Suprapubic skin (tissue), 4 donors: Measurements from ENCODE around the gene GJD2. TPM values are rescaled to one million over a fixed set of nuclear protein-coding genes. Genes with fewer than 3 reads are reported as not detected.

Experiments
- DNase-seq, 2 donors: peaks; one replicate each; pipeline ENCODE4 v3.0.0-alpha.2; 2019; ENCODE audit warnings: low spot score in 2 of 2
- H3K27ac ChIP-seq: fragments of 200-600 bp; sonication (generic); one replicate; pipeline ENCODE4 v1.5.1; 2019
- H3K27me3 ChIP-seq: fragments of 200-600 bp; sonication (generic); one replicate; pipeline ENCODE4 v1.5.1; 2019
- H3K36me3 ChIP-seq: fragments of 200-600 bp; sonication (generic); one replicate; pipeline ENCODE4 v1.5.1; 2019
- H3K4me1 ChIP-seq: fragments of 200-600 bp; sonication (generic); one replicate; pipeline ENCODE4 v1.5.1; 2019
- H3K4me3 ChIP-seq: fragments of 200-600 bp; sonication (generic); one replicate; pipeline ENCODE4 v1.5.1; 2019; ENCODE audit warnings: mild to moderate bottlenecking
- H3K9me3 ChIP-seq: fragments of 200-600 bp; sonication (generic); one replicate; pipeline ENCODE4 v1.5.1; 2019
- EP300 ChIP-seq: sonication (generic); formaldehyde crosslinking; IDR thresholded peaks from one replicate; pipeline ENCODE4 v1.6.1; 2017; ENCODE audit warnings: antibody characterized with exemption
- POLR2A ChIP-seq, 2 donors: fragments of 450-650 bp; IDR thresholded peaks; one replicate each; pipeline ENCODE4 v1.6.1; 2017; ENCODE audit warnings: antibody characterized with exemption in 2 of 2, mild to moderate bottlenecking in 2 of 2, moderate library complexity in 2 of 2
- POLR2AphosphoS5 ChIP-seq, 3 donors: sonication (generic); formaldehyde crosslinking; IDR thresholded peaks; one replicate each; pipeline ENCODE4 v1.6.1; 2017; ENCODE audit warnings: antibody characterized with exemption in 3 of 3
- WGBS: methylation state at CpG from one replicate; pipeline ENCODE4 v1.1.5; 2018; 5-methylcytosine and 5-hydroxymethylcytosine counted together
- total RNA-seq, 4 donors: library from RNA; depleted of rRNA; stranded (reverse); fragments of >200 nt; gene quantifications; one replicate each; pipeline ENCODE4 v1.1.0, GENCODE V29; 2016
- TF ChIP-seq, protein P1 (sequence below), 2 donors: fragments of 200-600 bp in 1 of 2; fragments of 450-650 bp in 1 of 2; sonication (generic) in 1 of 2; IDR thresholded peaks; one replicate each; pipeline ENCODE4 v1.5.1; 2016 to 2019; ENCODE audit warnings: antibody characterized with exemption in 2 of 2, mild to moderate bottlenecking in 1 of 2, moderate library complexity in 1 of 2

The GJD2 gene
- total RNA-seq, 4 donors from 2014 or later, result 0.24 TPM; not detected in 3

- TF ChIP-seq POLR2A (IDR thresholded peaks at IDR 0.05), result no peak
- no peak for TF ChIP-seq POLR2AphosphoS5 (IDR thresholded peaks at IDR 0.05)
- TF ChIP-seq, protein P1, sequence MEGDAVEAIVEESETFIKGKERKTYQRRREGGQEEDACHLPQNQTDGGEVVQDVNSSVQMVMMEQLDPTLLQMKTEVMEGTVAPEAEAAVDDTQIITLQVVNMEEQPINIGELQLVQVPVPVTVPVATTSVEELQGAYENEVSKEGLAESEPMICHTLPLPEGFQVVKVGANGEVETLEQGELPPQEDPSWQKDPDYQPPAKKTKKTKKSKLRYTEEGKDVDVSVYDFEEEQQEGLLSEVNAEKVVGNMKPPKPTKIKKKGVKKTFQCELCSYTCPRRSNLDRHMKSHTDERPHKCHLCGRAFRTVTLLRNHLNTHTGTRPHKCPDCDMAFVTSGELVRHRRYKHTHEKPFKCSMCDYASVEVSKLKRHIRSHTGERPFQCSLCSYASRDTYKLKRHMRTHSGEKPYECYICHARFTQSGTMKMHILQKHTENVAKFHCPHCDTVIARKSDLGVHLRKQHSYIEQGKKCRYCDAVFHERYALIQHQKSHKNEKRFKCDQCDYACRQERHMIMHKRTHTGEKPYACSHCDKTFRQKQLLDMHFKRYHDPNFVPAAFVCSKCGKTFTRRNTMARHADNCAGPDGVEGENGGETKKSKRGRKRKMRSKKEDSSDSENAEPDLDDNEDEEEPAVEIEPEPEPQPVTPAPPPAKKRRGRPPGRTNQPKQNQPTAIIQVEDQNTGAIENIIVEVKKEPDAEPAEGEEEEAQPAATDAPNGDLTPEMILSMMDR (IDR thresholded peaks at IDR 0.05), result no peak
- TF ChIP-seq EP300, result no peak
- H3K4me1 ChIP-seq, result no peaks in the 10 kb centered on the region
- no peak overlapping the region for H3K27ac ChIP-seq
- no peaks in the 10 kb centered on the region for H3K9me3 ChIP-seq
- DNase-seq, result no peak
- H3K36me3 ChIP-seq, result no peaks in the 10 kb centered on the region
- no peaks in the 10 kb centered on the region for H3K27me3 ChIP-seq
- no peak overlapping the region for H3K4me3 ChIP-seq
- 40% methylated on average over 1 of the region's 1 CpG for WGBS
Observed at GRCh38 chr15:34729886-34730285, 24.9 kb downstream of the GJD2 start.

GRCh38 chr15:34729056-34729455 is 25.7 kb downstream of the GJD2 start:
- 63% methylated on average over 2 of the region's 2 CpGs for WGBS

GRCh38 chr15:34726406-34727100 is 28.2 kb downstream of the GJD2 start:
- Histone ChIP-seq H3K27ac (no peak overlapping the region), H3K36me3 (no peaks in the 10 kb centered on the region), H3K4me1 (peaks cover 9% of the 10 kb centered on the region), H3K9me3 (no peaks in the 10 kb centered on the region), H3K27me3 (no peaks in the 10 kb centered on the region), H3K4me3 (no peak overlapping the region)
- TF ChIP-seq, protein P1 (IDR thresholded peaks at IDR 0.05), result no peak
- TF ChIP-seq EP300, result no peak
- TF ChIP-seq POLR2A (IDR thresholded peaks at IDR 0.05), result no peak
- TF ChIP-seq POLR2AphosphoS5 (IDR thresholded peaks at IDR 0.05), result no peak
- WGBS, result 83% methylated on average over 2 of the region's 2 CpGs
- DNase-seq, result no peak

More at GRCh38 chr15:34729056-34729455, 25.7 kb downstream of the GJD2 start:
- Histone ChIP-seq H3K9me3 (no peaks in the 10 kb centered on the region), H3K27ac (no peak overlapping the region), H3K27me3 (no peaks in the 10 kb centered on the region), H3K4me1 (no peaks in the 10 kb centered on the region), H3K4me3 (no peak overlapping the region), H3K36me3 (no peaks in the 10 kb centered on the region)
- TF ChIP-seq EP300, result no peak
- no peak for TF ChIP-seq POLR2A (IDR thresholded peaks at IDR 0.05)
- TF ChIP-seq, protein P1 (IDR thresholded peaks at IDR 0.05), result no peak
- no peak for TF ChIP-seq POLR2AphosphoS5 (IDR thresholded peaks at IDR 0.05)
- DNase-seq, result no peak

DNA sequence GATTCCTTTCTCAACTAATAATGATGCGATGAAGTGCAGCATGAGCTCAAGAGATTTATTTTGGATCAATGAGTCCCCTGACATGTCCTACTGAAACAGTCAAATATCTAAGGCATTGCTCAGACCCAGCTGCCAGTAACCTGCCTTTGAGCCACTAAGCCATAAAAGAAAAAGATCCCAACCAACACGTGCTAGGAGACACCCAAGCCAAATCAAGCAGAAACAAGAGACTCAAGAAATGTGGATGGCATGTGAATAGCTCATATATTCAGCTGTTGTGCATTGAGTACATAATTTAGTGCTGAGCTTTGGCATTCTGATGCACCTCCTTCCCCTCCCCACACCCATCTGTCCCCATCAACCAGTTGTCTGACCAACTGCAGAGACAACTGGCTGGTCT is 29.2 kb downstream of the GJD2 start:
- no peaks in the 10 kb centered on the region for H3K9me3 ChIP-seq
- peaks cover 11% of the 10 kb centered on the region for H3K4me1 ChIP-seq
- H3K4me3 ChIP-seq, result no peak overlapping the region
- no peak overlapping the region for H3K27ac ChIP-seq
- 46% methylated on average over 2 of the region's 2 CpGs for whole genome bisulfite sequencing
- no peaks in the 10 kb centered on the region for H3K36me3 ChIP-seq
- TF ChIP-seq POLR2AphosphoS5 (IDR thresholded peaks at IDR 0.05), result no peak
- no peak for TF ChIP-seq POLR2A (IDR thresholded peaks at IDR 0.05)
- TF ChIP-seq EP300, result no peak
- TF ChIP-seq, protein P1 (IDR thresholded peaks at IDR 0.05), result no peak
- no peaks in the 10 kb centered on the region for H3K27me3 ChIP-seq
- DNase-seq, result no peak

DNA sequence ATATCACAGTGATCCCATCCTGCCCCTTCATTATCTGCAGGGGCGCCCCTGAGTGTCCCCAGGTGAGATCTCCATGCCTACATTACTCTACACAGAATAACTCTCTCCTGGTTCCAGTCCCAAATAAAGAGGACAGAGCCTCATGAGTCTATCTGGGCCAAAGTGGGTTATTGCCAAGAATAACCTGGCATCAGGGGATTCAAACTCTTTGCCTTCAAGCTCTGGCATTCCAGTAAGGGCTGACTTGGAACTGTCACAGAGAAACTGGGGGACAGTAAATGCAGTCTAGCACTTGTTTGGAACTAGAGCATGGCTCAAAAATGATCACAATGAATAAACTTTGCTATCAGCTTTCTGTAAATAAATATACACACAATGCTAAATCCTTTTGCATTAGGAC is 30.3 kb downstream of the GJD2 start:
- no peak for DNase-seq
- 64% methylated on average over 1 of the region's 1 CpG for WGBS
- Histone ChIP-seq H3K4me3 (no peak overlapping the region), H3K4me1 (peaks cover 11% of the 10 kb centered on the region), H3K9me3 (no peaks in the 10 kb centered on the region), H3K36me3 (no peaks in the 10 kb centered on the region), H3K27ac (no peak overlapping the region), H3K27me3 (no peaks in the 10 kb centered on the region)
- TF ChIP-seq EP300 (no peak), POLR2AphosphoS5 (IDR thresholded peaks at IDR 0.05) (no peak)
